Memory B cell (primary cell): ENCODE data around the gene ASPG.
"Not testable (repeated sequence)": the region's sequence is repeated elsewhere in the genome, so short reads cannot be mapped to it uniquely, and the experiment has no call there.

ENCODE experiments used
- ATAC-seq: fragments of 150-1000 bp; cut with Tn5 transposase; 2 replicates; pipeline ENCODE4 v1.10.0; 2021; ENCODE audit warnings: low read depth, mild to moderate bottlenecking, moderate library complexity
- DNase-seq, 2 donors: peaks; one replicate each; pipeline ENCODE4 v3.0.0; 2022; ENCODE audit warnings: low spot score in 2 of 2
- H3K27ac Mint-ChIP-seq: one replicate; pipeline ENCODE4 v1.8.0; 2022; ENCODE audit warnings: mild to moderate bottlenecking, moderate library complexity, mixed read lengths
- H3K27me3 Mint-ChIP-seq: one replicate; pipeline ENCODE4 v1.8.0; 2022; ENCODE audit warnings: mixed read lengths
- H3K36me3 Mint-ChIP-seq: one replicate; pipeline ENCODE4 v1.8.0; 2022; ENCODE audit warnings: mild to moderate bottlenecking, mixed read lengths
- H3K4me1 Mint-ChIP-seq: one replicate; pipeline ENCODE4 v1.8.0; 2022; ENCODE audit warnings: mixed read lengths
- H3K4me3 Mint-ChIP-seq: one replicate; pipeline ENCODE4 v1.8.0; 2022; ENCODE audit warnings: mild to moderate bottlenecking, moderate library complexity, mixed read lengths
- H3K9me3 Mint-ChIP-seq: one replicate; pipeline ENCODE4 v1.8.0; 2022; ENCODE audit warnings: mixed read lengths

The ASPG gene

GRCh38 chr14:104149617-104150135 is 64.2 kb downstream of the ASPG start:
- Mint-ChIP-seq H3K4me3 (no peak overlapping the region), H3K36me3 (no peaks in the 10 kb centered on the region), H3K9me3 (no peaks in the 10 kb centered on the region), H3K27me3 (peaks cover 14% of the 10 kb centered on the region), H3K4me1 (no peaks in the 10 kb centered on the region), H3K27ac (no peak overlapping the region)
- DNase-seq = no peak
- no peak for ATAC-seq

- ATAC-seq (no peak), DNase-seq (no peak)
- H3K27me3 Mint-ChIP-seq = peaks cover 14% of the 10 kb centered on the region
- H3K36me3 Mint-ChIP-seq = no peaks in the 10 kb centered on the region
- H3K4me3 Mint-ChIP-seq = no peak overlapping the region
- no peaks in the 10 kb centered on the region for H3K4me1 Mint-ChIP-seq
- no peak overlapping the region for H3K27ac Mint-ChIP-seq
- H3K9me3 Mint-ChIP-seq = no peaks in the 10 kb centered on the region
Observed at GRCh38 chr14:104150136-104151025, 64.9 kb downstream of the ASPG start.

- Mint-ChIP-seq H3K36me3 (no peaks in the 10 kb centered on the region), H3K27me3 (peaks cover 10% of the 10 kb centered on the region), H3K9me3 (no peaks in the 10 kb centered on the region), H3K27ac (no peak overlapping the region), H3K4me3 (no peak overlapping the region), H3K4me1 (no peaks in the 10 kb centered on the region)
- DNase-seq (no peak), ATAC-seq (no peak)
Observed at GRCh38 chr14:104151026-104151381, 65.5 kb downstream of the ASPG start.

GRCh38 chr14:104151566-104152245 is 66.2 kb downstream of the ASPG start:
- H3K9me3 Mint-ChIP-seq = no peaks in the 10 kb centered on the region
- peaks cover 7% of the 10 kb centered on the region for H3K27me3 Mint-ChIP-seq
- no peak overlapping the region for H3K27ac Mint-ChIP-seq
- no peaks in the 10 kb centered on the region for H3K4me1 Mint-ChIP-seq
- ATAC-seq = no peak
- no peak overlapping the region for H3K4me3 Mint-ChIP-seq
- no peak for DNase-seq
- no peaks in the 10 kb centered on the region for H3K36me3 Mint-ChIP-seq

GRCh38 chr14:104152246-104152575 is 66.7 kb downstream of the ASPG start:
- ATAC-seq = no peak
- Mint-ChIP-seq H3K4me3 (no peak overlapping the region), H3K36me3 (no peaks in the 10 kb centered on the region), H3K4me1 (no peaks in the 10 kb centered on the region), H3K27ac (no peak overlapping the region), H3K9me3 (no peaks in the 10 kb centered on the region), H3K27me3 (peaks cover 7% of the 10 kb centered on the region)
- no peak for DNase-seq

- Mint-ChIP-seq H3K36me3 (no peaks in the 10 kb centered on the region), H3K27ac (no peak overlapping the region), H3K9me3 (no peaks in the 10 kb centered on the region), H3K27me3 (peaks cover 6% of the 10 kb centered on the region), H3K4me1 (no peaks in the 10 kb centered on the region), H3K4me3 (no peak overlapping the region)
- DNase-seq (no peak), ATAC-seq (no peak)
Observed at GRCh38 chr14:104152686-104153393, 67.3 kb downstream of the ASPG start.

GRCh38 chr14:104153394-104153755 is 67.9 kb downstream of the ASPG start:
- H3K4me3 Mint-ChIP-seq, H3K36me3 Mint-ChIP-seq, H3K9me3 Mint-ChIP-seq, ATAC-seq, H3K4me1 Mint-ChIP-seq, DNase-seq, H3K27ac Mint-ChIP-seq, H3K27me3 Mint-ChIP-seq: not testable (repeated sequence)

GRCh38 chr14:104154246-104154645 is 68.7 kb downstream of the ASPG start:
- Mint-ChIP-seq H3K27me3 (peaks cover 5% of the 10 kb centered on the region), H3K9me3 (no peaks in the 10 kb centered on the region), H3K36me3 (no peaks in the 10 kb centered on the region), H3K4me3 (no peak overlapping the region), H3K4me1 (no peaks in the 10 kb centered on the region), H3K27ac (no peak overlapping the region)
- ATAC-seq (no peak), DNase-seq (no peak)

- H3K27ac Mint-ChIP-seq = no peak overlapping the region
- H3K4me1 Mint-ChIP-seq = no peaks in the 10 kb centered on the region
- H3K27me3 Mint-ChIP-seq = peaks cover 3% of the 10 kb centered on the region
- no peaks in the 10 kb centered on the region for H3K36me3 Mint-ChIP-seq
- no peak for ATAC-seq
- H3K9me3 Mint-ChIP-seq = no peaks in the 10 kb centered on the region
- no peak overlapping the region for H3K4me3 Mint-ChIP-seq
- no peak for DNase-seq
Observed at GRCh38 chr14:104155513-104155912, 70.0 kb downstream of the ASPG start.

- Mint-ChIP-seq H3K27ac (no peak overlapping the region), H3K36me3 (no peaks in the 10 kb centered on the region), H3K4me1 (no peaks in the 10 kb centered on the region), H3K27me3 (peaks cover 2% of the 10 kb centered on the region), H3K9me3 (no peaks in the 10 kb centered on the region), H3K4me3 (no peak overlapping the region)
- ATAC-seq (no peak), DNase-seq (no peak)
Observed at GRCh38 chr14:104156142-104156541, 70.6 kb downstream of the ASPG start.

- no peak overlapping the region for H3K27ac Mint-ChIP-seq
- no peaks in the 10 kb centered on the region for H3K4me1 Mint-ChIP-seq
- no peak for ATAC-seq
- no peaks in the 10 kb centered on the region for H3K9me3 Mint-ChIP-seq
- no peaks in the 10 kb centered on the region for H3K36me3 Mint-ChIP-seq
- H3K4me3 Mint-ChIP-seq = no peak overlapping the region
- H3K27me3 Mint-ChIP-seq = peaks cover 2% of the 10 kb centered on the region
- DNase-seq = no peak
Observed at GRCh38 chr14:104157016-104157928, 71.8 kb downstream of the ASPG start.

- ATAC-seq = no peak
- Mint-ChIP-seq H3K36me3 (no peaks in the 10 kb centered on the region), H3K4me1 (no peaks in the 10 kb centered on the region), H3K9me3 (no peaks in the 10 kb centered on the region), H3K27me3 (no peaks in the 10 kb centered on the region), H3K27ac (no peak overlapping the region), H3K4me3 (no peak overlapping the region)
- DNase-seq = no peak
Observed at GRCh38 chr14:104158827-104159798, 73.6 kb downstream of the ASPG start.

GRCh38 chr14:104159990-104160389 is 74.5 kb downstream of the ASPG start:
- ATAC-seq (no peak), DNase-seq (no peak)
- Mint-ChIP-seq H3K9me3 (no peaks in the 10 kb centered on the region), H3K27ac (no peak overlapping the region), H3K4me3 (no peak overlapping the region), H3K4me1 (no peaks in the 10 kb centered on the region), H3K36me3 (no peaks in the 10 kb centered on the region), H3K27me3 (no peaks in the 10 kb centered on the region)
